ENCODE data around the gene RALGAPB.
A peak's percentile ranks its signal among the peaks of the same experiment; 100 is the strongest.
"Not testable (repeated sequence)": the region's sequence is repeated elsewhere in the genome, so short reads cannot be mapped to it uniquely, and the experiment has no call there.

The RALGAPB gene

DNA sequence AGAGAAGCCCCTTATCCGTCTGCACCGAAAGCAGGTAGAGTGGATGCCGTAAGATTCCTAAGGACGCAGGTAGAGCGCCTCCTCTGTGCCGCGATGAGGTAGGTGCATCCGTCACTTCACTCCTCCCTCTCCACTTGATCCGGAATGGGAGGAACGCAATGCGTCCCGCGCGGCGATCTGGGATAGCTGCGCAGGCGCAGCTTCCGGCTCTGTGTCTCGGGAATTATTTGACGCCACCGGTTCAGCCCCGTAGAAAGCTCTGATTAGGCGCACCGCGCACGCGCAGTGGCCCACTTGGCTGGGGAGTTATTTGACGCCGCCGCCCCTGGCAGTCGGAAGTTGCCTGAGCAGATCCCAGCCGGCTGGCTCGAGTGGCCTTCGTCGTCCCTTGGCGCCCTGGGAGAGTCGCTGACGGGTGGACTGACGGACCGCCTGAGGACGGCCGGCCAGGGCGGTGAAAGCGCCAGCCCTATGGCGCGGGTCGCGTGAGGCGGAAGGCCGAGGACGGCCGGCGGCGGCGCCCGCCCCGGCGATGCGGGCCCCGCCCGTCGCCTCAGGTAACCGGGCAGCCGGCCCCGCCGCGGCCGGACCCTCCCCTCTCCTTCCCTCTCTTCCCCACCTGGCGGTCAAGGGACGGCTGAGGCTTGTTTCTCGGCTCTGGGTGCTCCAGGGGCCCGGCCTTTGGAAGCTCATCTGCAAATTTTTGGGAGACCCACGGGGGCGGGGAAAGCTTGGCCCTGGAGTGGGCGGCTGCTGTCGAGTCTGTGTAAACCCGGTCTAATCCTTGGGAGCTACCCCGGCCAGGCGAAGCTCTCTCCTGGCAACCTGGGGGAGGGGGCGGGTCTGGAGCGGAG, at the start of gene RALGAPB:
TSS of gene RALGAPB (plus strand) at position 331 of the 854 bp plus-strand sequence. CDS start 15,590 bp downstream, outside the sequence.
- peak; percentile 91 to 92 for DNase-seq (ENCODE audit: low read depth in 2 of 2)

DNA sequence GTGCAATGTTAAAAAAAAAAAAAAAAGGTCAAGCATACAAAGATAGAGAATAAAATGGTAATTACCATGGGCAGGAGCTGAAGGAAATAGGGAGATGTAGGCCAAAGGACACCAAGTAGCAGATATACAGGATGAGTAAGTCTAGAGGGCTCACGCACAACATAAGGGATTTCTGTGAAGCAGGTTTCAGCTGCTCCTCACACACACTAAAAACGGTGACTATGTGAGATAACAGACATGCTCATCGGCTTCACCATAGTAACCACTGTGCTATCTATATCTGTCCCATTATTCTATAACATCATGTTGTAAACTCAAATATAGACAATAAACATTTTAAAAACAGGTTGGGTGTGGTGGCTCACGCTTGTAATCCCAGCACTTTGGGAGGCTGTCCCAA, 49.1 kb upstream of the RALGAPB start:
- no peak for DNase-seq (ENCODE audit: low read depth in 2 of 2)

DNA sequence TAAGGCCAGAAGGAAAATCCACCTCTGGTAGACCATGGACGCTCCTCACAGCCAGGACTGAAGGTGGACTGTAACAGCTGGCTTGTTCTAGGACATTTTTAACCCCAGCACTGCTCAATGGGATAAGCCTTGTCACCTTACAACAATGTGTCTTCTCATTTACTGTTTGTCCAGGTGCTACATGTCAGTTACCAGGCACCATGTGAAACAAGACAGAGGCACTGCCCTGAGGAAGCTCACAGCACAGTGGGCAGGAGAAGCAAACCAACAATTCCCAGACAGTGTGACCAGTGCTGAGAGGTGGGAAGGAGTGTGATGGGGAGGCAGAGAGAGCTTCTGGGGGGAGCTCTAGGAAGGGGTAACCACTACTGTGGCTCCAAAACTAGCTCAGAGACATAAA, 48.2 kb upstream of the RALGAPB start:
- DNase-seq (ENCODE audit: low read depth in 2 of 2) = no peak

DNA sequence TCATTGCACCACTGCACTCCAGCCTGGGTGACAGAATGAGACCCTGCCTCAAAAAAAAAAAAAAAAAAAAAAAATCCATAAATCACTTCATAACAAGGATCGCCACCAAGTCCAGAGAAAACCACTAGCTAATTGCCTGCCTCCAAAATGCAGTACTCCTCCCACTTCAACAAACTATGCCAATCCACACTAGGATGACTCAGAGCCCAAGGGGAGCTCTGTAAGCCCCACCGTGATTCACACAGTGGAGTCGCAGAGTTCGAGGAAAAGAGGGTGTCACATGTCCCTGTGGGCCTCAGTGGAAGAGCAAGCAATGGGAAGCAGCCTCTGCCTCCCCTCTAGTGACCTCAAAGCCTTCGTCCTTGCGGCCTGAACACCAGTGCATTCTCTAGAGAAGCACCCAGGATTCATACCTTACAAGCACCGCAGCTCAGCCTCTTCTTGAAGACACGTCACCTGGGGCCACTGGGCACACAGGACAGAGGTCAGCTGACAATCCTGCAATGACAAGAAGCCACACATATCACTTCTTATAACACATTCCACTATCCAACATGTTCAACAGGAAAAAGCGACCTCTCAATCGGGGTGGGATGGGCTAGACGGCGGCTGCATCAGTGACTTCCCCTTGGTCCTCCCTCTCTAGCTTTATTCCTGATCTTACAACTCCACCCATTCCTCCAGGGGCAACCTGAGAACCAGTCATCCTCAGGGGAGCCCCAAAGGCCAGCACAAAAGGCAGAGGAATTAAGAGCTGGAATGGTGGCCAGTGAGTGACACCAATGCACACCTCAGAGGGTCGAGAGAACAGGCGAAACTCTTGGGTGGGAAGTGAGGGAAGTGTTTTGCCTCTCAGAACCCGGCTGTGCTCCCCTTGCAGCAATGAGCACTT, 46.4 kb upstream of the RALGAPB start:
- peak; percentile 66 for DNase-seq (ENCODE audit: low read depth in 2 of 2)

DNA sequence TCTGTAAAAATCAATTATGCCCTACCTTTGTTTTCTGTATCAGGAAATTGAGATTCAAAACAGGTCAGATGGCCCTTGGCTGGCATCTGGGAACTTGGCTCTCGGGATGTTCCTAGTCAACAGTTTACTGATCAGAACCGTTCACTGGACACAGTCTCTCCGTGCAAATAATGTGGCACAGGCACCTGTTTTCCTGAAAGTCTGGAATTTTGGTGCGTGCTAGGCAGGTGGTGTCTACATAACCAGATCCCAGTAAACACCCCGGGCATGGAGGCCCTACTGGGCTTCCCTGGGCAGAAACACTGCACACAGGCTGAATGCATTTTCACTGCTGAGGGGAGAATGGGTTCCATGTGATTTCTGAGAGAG, 45.0 kb upstream of the RALGAPB start:
- no peak for DNase-seq (ENCODE audit: low read depth in 2 of 2)

DNA sequence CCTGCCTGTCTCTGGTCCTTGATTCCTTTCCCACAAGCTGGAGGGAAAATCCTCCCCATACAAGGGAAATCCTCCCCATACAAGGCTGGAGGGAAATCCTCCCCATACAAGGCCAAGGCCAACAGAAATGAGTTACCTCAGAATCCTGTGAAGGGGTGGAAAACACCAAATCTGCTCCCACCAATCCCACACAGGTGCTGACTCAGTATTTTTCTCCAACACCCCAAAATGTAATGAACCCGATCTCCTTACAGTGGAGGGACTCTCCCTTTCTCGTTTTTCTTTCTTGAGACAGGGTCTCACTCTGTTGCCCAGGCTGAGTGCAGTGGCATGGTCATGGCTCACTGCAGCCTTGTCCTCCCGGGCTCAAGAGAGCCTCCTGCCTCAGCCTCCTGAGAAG, 43.8 kb upstream of the RALGAPB start:
- no peak for DNase-seq (ENCODE audit: low read depth in 2 of 2)

DNA sequence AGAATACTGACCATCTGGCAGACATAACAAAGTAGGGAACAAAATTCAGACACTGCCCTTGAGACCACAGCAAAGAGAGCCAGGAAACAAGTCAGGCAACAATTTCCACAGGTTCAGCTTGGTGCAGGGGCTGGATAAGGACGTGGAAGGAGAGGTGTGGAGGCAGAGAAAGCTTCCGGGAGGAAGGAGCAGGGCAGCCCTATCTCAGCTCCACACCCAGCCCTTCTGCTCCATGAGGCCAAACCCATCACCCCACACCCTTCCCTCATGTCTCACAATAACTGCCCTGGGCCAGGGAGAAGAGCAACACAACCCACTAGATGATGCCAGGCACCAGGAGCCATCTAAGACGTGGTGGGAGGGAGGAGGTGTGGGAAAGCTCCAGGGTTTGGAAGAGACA, 43.3 kb upstream of the RALGAPB start:
- DNase-seq (ENCODE audit: low read depth in 2 of 2) = no peak

DNA sequence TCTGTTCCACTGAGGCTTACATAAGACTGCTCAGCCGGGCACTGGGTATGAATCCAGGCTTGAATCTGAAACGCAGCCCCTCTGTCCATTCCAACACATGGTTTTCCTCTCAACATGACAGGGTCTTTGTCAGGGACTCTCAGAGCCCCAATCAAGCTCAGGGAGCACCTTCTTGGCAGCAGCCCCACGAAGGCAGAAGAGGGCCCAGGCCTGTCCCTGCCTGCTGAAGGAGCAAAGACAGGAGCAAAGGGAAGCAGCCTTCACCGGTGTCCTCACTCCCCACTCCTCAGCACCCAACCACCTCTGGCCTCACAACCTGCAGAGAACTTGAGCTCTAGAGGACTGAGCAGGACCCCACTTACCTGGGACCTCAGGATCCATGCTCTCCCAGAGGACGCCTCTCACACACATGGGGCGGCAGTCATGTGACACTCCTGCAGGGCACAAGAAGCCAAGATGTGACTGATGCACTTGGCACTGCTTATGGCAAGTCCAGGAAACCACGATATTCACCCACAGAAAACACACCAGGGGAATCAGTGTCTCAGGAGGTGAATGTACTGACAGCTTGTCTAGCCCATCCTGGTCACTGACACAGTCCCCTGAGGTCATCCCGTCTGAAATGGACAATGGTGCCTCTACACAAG, 41.8 kb upstream of the RALGAPB start:
- no peak for DNase-seq (ENCODE audit: low read depth in 2 of 2)

DNA sequence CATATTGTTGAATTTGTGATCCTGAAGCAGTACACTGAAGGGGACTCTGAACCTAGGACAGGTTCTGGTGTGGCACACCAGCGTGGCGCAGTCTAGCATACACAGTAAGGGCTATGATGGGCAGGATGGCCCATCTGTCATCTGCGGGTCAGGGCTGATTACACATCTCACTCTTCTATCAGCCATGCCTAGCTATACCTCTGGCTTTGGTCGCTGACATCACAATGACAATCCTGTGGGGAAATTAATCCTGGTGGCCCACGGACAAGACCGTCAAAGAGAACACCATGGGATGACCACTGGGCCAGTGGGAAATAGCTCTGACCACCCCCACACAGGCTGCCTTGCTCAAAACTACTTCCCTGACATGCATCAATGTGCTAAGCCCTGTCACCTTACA, 40.4 kb upstream of the RALGAPB start:
- no peak for DNase-seq (ENCODE audit: low read depth in 2 of 2)

DNA sequence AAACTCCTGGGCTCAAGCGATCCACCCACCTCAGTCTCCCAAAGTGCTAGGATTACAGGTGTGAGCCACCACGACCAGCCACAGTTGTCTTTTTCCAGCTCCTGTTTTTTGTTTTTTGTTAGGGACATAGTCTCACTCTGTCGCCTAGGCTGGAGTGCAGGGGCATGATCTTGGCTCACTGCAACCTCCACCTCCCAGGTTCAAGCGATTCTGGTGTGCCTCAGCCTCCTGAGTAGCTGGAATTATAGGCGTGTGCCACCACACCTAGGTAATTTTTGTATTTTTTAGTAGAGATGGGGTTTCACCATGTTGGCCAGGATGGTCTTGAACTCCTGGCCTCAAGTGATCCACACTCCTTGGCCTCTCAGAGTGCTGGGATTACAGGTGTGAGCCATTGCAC, 39.8 kb upstream of the RALGAPB start:
- not testable (repeated sequence) for DNase-seq (ENCODE audit: low read depth in 2 of 2)

DNA sequence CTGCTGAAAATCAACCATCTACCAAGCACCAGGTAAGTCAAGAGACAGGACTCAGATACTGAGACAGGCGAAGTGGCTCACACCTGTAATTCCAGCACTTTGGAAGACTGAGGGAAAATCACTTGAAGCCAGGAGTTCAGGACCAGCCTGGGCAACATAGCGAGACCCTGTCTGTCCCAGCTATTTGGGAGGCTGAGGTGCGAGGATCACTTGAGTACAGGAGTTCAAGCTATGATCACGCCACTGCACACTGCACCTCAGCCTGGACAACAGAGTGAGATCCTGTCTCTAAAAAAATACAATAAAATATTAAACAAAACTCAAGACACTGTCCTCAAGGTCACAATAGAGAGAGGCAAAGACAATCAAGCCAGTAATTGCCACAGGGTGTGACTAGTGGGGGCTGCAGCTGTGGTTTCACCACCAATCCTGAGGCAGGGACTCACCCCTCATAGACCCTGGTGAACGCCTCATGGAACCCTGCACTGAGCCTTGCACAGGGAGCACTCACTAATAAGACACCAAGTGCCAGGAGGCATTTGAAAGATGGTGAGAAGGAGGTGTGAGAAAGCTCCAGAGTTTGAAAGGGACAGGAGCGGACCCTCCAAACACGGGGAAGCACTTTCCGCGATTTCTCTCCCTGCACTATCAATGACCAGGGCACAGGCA, 39.2 kb upstream of the RALGAPB start:
- DNase-seq (ENCODE audit: low read depth in 2 of 2) = no peak

DNA sequence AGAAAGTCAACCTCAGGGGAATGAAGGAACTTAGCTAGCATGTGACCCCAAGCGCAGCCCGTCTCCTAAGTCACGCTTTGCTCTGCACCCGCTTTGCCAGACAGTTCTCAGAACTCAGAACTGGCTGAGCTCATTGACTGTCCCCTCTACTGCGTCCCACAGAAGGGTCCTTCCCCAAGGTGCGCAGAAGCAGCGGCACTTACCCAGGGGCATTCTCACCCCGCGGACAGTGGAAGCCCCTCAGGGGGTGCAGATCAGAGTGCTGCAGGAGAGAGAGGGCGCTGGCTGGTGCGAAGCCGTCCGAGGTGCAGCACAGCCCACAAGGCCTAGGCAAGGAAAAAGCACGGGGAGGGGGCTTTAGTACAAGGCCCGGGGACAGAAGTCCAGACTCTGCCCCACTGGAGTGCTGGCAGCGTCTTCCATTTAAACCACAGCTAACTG, 38.3 kb upstream of the RALGAPB start:
- no peak for DNase-seq (ENCODE audit: low read depth in 2 of 2)

DNA sequence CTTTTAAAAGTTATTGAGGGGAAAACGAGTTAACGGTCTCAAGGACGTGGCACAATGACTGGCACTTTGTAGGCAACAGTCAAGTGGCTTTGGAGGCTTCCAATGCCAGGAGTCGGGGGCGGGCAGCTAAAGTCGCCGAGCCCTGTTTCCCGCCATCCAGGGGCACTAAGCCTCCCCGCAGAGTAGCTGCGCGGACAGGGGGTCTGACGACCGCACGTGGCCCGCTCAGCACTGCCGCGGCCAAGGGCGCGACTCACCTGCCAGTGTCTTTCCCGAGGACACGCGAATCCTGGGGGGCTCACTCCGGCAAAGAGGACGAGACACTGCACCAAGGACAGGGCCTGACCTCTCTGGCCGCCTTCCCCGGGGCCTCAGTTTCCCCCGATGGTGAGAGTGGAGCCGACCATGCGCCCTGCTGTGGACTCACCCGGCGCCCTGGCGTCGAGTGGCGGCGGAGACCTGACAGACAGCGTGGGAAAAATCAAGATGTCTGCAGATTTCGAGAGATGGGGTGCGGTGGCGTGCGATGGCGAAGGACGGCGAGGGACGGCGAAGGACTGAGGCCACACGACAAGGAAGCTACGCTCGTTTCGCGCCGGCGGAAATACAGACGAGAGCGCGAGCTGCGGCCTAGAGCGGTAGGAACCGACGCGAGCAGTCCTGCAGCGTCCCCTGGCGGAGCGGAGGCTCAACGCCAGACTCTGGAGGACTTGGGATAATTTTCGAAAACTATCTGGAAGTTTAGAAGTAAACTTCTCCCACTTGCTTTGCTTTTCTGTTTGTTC, 37.7 kb upstream of the RALGAPB start, which contains the start of gene SNHG17:
TSS of gene SNHG17 (minus strand) at position 559 of the 785 bp plus-strand sequence.
- DNase-seq (ENCODE audit: low read depth in 2 of 2) = peak; percentile 83

DNA sequence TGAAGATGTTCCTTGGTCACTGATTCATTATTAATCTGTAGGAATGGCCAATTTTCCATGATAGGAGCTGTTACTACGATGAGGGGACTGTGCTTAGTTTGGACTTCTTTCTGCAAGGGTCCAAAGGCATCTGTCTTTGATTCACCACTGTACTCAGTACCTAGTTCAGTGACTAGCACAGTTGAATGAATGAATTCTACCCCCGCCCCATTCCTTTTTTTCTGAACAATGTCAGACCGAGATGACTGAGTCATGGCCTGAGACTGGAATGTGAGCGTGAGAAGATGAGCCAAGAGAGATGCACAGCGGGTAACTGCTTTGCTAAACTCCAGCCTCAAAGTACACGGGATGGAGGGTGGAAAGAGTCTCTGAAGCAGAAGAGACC, 37.1 kb upstream of the RALGAPB start:
- DNase-seq (ENCODE audit: low read depth in 2 of 2) = no peak

DNA sequence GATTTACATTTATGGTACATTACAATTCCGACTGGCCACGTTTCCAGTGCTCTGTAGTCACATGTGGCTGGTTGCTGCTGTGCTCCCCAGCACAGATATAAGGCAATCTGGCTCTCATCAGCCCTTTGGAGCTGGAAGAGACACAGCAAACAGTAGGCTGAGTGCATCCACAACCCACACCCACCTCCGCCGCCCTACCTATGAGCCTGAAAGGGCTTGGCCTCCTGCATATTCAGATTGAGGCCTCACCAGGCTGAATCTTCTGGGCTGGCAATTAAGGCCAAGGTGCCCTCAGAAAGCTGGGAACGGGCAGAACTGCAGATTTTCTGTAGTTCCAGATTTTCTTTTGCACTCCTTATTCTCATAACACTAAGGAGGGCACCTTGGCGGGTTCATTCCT, 34.8 kb upstream of the RALGAPB start:
- DNase-seq (ENCODE audit: low read depth in 2 of 2) = no peak

DNA sequence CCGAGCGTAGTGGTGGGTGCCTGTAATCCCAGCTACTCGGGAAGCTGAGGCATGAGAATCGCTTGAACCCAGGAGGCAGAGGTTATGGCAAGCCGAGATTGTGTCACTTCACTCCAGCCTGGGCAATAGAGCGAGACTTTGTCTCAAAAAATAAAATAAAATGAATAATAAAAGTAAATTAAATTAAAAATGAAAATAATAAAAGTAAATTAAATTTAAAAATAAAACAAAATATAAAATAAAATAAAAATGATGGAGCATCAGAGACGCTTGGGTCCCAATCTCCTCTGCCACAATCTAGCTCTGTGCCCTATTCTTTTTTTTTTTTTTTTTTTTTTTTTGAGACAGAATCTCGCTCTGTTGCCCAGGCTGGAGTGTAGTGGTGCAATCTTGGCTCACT, 31.5 kb upstream of the RALGAPB start:
- DNase-seq (ENCODE audit: low read depth in 2 of 2) = not testable (repeated sequence)

DNA sequence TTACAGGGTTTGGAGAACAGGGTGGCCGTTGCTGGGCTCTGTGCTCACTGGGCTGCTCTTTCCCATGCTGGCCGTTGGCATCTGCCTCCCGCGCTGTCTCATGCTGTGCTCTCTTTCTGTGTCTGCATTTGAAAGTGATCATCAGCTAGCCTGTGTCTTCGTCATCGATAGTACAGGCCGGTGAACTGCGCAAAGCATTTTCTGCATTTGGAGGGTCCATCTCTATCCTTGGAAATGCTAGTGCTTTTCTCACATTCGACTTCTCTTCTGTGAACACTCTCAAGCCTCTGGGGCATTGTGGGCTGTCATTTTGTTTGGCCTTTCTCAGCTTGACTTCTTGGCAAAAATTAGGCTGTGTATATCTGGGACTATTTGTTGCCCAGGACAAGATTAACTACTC, 30.7 kb upstream of the RALGAPB start:
- no peak for DNase-seq (ENCODE audit: low read depth in 2 of 2)

DNA sequence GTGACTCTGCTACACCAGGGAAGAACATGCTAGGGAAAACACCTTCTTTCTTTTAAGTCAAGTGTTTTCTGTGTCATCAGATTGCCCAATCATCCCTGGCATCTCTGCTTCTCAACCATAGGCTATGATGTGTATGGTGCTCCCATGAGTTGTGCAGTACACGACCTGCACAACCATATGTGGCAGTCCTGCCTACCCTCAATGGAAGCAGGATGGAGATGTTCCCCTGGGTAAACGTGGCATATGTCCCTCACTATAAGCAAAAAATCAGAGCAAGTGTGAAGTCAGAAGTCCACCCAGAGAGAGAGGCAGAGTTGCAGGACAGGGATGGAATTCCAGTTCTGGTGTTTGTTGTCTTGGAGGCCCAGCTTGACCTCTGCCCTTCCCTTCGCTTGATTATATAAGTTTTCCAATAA, 27.3 kb upstream of the RALGAPB start:
- DNase-seq (ENCODE audit: low read depth in 2 of 2) = no peak

DNA sequence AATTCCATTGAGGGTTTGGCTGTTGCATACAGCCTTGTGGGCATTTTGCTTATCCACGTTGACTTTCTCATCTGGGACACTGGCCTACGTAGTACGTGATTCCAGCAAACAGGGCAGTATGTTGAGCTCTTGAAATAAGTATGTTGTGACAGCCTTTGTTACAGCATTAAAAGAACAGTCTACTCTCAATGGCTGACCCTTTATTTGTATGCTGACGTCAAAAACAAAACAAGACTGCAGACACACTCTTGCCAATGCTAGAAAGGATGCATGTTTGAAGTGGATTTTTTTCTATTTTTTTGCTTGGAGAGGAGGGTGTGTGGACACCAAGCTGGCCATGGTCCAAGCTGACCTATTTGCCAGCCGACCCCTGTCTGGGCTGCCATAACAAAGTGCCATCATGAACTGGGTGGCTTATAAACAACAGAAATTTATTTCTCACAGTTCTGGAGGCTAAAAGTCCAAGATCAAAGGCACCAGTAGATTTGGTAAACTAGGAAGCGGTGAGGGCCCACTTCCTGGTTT, 26.7 kb upstream of the RALGAPB start:
- no peak for DNase-seq (ENCODE audit: low read depth in 2 of 2)

DNA sequence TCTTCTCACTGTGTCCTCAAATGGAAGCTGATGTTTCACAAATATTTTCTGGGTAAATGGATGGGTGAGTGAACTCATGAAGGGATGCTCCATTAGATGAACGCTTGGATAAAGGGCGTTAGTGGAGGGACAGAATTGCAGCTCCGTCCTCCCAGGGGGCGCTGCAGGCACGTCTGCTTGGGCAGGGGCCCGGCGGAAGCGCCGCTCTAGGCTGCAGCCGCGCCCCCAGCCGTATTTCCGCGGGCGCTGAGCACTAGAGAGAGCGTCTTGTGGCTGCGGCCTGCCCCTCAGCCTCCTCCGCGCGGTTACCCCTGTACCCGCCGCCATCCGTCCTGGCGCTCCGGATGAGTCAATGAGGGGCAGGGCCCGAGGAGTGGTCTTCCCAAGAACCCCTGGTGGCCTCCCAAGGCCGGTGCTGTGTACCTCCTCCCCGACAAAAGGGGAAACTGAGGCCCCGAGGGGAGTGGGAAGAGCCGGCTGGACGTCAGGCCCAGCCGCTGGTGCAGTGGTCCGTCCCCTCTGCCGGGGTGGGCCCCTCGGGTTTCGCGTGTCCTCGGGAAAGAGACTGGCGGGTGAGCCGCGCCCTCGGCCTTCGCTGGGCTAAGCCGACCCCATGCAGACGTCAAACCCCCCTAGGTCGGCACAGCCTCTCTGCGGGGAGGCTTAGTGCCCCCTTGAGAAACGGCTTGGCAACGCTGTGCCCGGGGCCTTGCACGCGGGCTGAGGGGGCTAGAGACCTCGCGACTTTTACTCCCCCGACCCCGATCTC, 26.0 kb upstream of the RALGAPB start:
- DNase-seq (ENCODE audit: low read depth in 2 of 2) = peak; percentile 83 to 85

Measured in fibroblast of skin of left biceps (primary cell).